Activated effector memory CD4-positive, alpha-beta T cell treated with Interleukin-2 at 50 U/mL for 16 hours (primary cell): ENCODE results near the gene ARHGAP23.

ENCODE experiments used
- DNase-seq: peaks from one replicate; pipeline ENCODE4 v3.0.0-alpha.2; 2020

ARHGAP23 gene

DNA sequence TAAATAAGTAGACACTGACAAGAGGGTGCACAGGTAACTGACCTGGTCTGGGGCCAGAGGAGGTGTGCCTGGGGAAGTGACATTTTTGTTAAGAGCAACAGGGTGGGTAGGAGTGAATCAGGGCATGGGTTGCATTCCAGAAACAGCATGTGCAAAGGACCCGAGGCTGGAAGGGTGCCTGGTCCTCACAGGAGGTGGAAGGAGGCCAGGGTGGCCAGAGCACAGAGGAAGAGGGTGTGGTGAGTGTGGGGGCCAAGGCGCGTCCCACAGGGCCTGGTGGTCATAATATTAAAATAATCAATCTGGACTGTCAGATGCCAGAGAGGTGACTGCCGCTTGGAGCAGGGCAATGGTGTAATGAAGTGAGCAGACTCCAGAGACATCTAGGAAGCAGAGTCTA lies 14.3 kb downstream of the ARHGAP23 start:
- DNase-seq, result no peak

DNA sequence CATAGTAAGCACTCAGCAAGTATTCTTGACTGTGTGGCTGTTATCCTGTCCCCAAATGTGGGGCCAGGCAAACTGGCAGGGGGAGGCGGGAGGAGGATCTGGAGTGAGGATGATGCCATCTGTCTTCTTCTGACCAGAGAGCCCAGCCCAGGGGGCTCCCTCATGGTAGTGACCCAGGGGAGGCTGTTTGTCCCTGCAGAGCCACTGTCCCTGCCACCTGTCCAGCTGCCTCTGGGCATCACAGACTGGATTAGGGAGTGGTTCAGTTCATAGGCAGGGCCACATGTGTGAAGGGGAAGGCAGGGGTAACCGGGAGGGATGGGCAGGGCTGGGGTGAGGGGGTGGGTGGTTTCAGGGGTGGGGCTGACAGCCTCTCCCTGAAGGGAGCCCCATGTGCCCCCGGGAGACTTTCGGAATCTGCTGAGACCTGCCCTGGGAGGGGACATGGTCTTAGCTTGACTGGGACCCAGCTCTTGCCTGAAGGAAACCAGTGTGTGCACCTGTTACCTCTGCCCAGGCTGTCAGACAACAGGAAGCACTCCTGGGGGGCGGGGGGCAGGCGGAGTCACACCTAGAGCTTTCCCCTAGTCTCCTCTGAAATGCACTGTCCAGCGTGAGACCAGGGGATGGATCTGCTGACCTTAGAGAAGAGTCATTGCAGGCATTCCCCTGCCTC lies 15.2 kb downstream of the ARHGAP23 start:
- DNase-seq, result no peak

DNA sequence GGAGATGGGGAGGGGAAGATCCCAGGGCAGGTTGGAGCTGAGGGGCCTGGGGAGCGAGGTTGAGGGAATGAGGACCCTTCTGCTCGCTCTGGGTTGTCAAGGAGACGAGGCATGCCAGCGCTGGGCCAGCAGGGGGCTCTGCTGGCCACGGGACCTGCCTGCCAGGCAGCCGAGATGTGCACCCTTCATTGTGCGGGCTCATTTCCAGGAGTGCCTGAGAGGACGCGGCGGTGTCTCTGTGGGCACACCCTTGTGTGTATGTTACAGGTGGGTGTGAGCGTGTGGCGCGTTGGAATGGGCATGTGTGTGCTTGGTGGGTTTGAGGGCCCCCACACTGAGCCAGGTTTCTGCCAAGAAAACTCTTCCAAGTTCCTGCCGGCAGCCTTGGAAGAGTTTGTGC lies 15.9 kb downstream of the ARHGAP23 start:
- peak; percentile 25 for DNase-seq

DNA sequence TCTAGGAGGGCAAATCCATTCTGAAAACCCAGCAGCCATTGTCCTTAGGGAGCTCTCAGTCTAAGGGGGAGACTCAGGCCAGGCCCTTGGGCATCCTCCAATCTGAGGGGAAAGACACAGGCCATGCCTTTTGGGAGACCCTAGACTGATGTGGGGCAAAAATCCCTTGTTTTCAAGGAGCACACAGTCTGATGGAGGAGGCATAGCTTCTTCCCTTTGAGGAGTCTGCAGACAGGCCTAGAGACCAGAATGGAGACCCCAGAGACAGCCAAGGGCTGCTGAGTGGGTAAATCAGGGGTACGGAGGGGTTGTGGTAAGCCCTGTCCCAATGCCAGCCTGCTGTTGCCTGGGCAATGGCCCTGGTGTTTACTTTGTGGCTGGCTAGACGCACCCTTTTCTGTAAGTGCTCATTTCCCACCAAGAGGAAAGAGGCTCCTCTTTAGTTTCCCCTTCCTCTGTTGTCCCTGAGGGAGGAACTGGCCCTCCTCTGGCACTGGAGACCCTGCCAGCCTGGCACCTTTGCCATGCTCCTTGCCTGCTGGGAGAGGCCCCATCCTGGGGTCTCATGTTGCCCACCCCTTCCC lies 19.3 kb downstream of the ARHGAP23 start:
- DNase-seq, result no peak

GRCh38 chr17:38448208-38448771 lies 20.0 kb downstream of the ARHGAP23 start:
- DNase-seq, result no peak

DNA sequence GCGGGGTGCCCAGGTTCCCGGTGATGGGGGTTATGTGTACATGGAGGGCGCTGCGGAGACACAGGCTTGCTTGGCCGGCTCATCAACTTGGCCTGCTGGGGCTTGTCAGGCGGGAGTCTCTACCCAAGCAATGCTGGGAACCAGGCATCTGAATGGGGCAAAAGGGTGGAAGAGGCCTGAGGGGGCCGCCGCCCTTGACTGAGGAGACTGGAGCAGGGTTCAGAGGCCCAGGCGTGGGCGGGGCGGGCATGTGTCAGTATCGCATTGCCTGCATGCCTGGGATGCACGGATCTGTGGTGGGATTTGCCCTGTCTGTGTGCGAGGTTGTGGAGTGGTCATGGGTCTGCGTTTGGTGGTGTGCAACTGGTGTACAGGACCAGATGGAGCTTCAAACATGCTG lies 21.1 kb downstream of the ARHGAP23 start:
- no peak for DNase-seq

GRCh38 chr17:38450557-38451029 lies 22.3 kb downstream of the ARHGAP23 start:
- no peak for DNase-seq

DNA sequence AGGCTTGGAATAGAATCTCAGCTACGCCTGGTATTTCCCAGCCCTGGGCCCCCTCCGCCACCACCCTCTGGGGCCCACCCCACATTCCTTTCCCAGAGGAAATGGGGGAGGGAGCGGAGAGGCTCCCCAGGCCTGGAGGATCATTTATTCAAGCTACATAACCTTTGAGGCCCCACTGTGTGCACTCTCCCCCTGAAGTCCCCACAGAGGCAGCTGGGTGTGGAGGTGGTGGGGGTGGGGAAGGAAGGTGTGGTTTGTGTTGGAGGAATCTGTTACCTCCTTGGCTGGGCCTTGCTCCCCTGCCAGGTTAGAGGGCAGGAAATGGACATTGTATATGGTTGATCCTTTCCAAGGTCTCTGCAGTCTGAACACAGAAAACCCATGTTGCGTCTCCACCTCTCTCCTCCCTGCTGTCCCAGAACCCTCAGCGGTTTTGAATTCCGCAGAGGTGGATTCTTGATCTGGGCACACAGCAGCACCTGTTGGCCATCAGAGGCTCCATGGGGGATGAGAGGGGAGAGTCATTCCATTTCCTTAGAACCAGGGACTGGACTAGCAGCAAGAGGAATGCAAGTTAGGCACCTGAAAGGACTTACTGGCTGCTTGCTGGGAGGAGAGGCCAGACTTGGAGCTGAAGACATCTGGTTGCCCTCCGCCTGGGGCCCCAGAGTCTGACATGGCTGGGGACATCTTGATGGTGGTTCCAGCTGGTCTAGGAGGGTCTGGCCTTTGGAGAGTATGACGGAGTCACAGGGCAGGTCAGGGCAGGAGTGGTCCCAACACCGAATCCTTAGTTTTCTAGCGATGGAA lies 23.0 kb downstream of the ARHGAP23 start:
- DNase-seq, result no peak

- DNase-seq, result no peak
These were observed 23.7 kb downstream of the ARHGAP23 start for GRCh38 chr17:38451840-38452529.

GRCh38 chr17:38452719-38453118 lies 24.5 kb downstream of the ARHGAP23 start:
- no peak for DNase-seq

GRCh38 chr17:38453951-38454421 lies 25.7 kb downstream of the ARHGAP23 start:
- DNase-seq, result no peak

- no peak for DNase-seq
These were observed 26.3 kb downstream of the ARHGAP23 start for GRCh38 chr17:38454532-38454931.

- DNase-seq, result no peak
These were observed 27.1 kb downstream of the ARHGAP23 start for GRCh38 chr17:38455288-38455915.

DNA sequence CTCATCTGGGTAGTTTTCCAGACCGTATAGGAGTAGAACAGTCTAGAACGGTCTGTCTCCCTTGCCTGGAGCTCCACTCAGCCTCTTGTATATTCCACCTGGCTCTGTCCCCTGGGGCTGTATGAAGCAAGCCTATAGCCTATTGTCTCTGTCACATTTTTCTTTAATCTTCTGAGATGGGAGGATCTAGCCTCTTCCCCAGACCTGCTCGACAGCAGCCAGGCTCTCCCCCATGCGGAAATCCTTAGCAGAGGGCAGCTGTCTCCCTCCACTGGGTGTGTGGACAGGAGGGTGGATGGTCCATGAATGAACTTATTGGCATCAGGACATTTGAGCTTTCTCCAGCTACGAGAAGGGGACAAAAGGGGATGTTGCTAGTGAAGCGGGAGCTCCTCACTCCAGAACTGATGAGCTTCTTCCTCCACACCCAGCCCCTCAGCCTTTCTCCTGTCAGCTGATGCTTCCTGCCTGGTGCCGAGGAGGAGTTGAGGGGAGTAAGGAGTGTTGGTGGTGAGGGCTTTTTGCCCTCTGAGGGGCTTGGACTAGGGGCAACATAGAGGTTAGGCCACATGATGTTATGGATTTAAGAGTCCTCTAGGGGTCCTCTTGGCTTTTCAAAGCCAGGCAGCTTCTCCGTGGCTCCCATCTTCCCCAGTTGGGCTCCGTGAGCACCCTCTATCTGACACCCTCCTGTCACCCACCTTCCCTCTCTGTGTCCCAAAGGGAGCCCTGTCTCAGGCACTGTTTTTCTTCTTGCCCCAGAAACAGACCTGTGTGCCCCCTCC lies 28.0 kb downstream of the ARHGAP23 start:
- no peak for DNase-seq

DNA sequence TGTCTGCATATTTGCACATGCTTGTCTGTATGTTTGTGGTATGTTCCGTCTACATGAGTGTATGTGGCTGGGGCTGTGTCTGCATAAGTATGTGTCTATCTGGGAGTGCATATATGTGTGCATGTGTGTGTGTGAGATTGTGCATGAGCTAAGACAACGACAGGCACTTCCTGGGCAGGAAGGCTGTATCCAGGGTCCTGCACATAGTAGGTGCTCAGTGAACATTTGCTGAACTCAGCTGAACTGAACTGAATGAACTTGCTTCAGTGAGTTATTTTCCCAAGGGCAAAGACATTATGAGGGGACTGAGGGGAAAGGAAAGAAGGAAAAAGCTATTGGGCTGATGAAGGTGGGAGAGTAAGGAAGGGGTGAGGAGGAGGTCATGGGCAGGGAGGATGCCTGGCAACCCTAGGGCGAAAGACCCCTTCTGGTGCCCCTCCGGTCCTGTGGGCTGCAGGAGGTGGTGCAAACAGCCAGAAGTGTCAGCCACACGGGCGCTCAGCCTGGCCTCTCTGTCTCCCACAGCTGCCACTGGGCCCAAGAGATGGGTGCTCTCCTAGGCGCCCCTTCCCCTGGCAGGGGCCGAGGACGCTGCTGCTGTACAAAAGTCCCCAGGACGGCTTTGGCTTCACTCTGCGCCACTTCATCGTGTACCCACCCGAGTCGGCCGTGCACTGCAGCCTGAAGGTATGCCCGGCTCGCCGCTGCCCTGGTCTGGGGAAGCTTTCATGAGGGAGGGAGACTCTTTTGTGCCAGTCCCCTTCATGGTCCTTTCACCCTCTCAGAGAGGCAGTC lies 29.5 kb downstream of the ARHGAP23 start:
- no peak for DNase-seq

DNA sequence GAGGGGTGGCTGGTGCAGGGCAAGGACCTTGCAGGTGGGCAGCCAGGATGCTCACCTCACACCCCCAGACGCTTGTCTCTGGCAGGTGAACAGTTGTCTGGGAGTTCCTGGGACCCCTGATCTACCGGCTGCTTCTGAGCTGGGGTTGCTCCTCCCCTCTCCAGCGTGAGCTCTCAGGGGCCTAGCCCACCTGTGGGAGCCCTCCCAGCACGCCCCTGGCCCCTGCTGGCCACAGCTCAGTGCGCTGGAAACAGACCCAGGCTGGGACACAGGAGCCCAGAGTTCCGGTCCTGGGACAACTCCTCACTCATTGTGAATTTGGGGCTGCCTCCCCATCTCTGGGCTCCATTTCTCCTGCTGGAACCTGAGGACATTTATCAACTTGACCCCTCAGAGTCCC lies 30.3 kb downstream of the ARHGAP23 start:
- no peak for DNase-seq

DNA sequence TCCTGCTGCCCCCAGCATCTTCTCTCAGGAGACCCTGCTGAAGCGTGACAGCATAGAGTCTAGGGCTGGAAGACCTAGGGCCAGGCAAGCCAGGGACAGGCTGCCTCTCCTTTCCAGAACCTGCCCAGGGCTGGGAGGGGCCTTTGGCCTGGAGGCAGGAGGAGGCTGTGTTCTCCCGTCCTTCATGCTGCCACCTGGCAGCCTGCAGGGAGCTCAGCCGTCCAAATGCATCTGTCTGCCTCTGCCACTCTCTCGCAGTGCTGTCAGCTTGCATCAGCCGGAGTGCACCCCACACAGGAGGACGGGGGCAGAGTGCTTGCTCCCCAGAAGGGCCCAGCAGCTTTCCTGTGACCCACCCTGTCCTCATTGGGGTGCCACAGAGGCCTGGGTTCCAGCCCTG lies 31.3 kb downstream of the ARHGAP23 start:
- DNase-seq, result no peak

DNA sequence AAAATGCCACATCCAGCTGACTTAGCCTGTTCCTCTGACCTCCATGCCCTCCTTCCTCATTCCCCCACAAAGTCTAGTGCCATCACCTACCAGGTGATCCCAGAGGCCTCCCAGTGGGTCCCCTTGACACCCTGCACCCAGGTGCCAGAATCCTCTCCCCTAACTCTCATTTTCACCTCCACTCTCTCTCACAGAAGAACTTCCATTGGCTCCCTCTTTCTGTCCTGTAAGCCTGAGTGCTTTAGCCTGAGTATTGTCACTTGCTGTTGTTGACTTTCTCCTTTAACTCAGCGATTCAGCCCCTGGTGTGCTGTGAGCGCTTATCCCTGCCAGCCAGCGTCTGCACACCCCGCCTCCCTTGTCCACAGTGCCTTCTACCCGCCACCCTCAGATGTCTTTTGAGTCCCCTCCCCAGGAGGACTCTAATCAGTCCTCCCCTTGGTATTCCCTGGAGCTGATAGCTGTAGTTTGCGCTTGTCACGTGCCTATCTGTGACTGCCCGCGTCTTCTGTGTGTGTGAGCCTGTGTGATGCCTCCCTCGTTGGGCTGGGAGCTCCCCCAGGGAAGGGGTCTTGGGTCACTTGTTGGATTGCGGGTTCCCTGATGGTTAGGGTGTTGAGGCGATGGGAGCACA lies 31.9 kb downstream of the ARHGAP23 start:
- no peak for DNase-seq

DNA sequence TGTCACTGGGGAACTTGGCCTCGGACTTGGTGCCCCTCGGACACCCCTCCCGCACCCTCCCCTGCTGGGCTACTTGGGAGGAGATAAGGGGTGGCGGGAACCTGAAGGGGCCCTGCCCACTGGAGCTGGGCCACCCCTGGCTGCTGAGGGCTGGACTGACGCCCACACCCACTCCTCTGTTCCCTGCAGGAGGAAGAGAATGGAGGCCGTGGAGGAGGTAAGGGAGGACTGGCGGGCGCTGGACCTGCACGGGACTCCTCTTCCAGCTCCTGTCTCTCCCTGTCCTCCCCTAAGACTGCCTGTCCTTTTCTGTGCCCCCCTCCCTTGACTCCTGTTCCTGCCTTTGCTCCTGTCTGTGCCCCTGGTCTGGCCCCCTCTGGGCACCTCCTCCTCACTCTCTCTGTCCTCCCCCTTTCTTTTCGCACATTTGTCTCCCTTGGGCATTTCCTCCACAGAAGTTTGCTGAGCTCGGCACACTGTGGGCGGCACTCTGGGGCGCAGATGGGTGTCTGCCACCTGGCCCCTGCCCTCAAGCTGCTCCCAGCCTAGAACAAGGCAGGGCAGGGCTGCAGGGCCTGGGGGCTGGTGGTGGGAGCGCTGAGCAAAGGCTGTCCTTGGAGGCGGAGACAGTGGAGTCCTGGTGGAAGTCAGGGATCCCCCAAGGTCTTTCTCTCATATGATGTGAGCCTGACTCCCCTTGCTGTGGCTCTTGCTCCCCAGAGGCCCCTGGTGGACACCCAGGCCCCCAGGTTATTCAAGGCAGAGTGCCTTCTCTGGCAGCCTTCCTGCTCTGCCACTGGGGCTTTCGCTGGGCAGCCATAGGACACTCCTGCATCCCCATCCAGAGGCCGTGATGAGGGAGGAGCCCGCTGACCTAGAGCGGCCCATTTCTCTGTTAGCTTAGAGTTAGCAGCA lies 32.7 kb downstream of the ARHGAP23 start:
- no peak for DNase-seq
